NK-92 (cell line): Measurements from ENCODE around the gene TNK2.
"Not testable (repeated sequence)": the region's sequence is repeated elsewhere in the genome, so short reads cannot be mapped to it uniquely, and the experiment has no call there.

Source experiments
- DNase-seq: peaks from one replicate; lab custom pipeline; 2025; ENCODE audit not compliant: unreplicated experiment; lab: John Stamatoyannopoulos, UW

The TNK2 gene

DNA sequence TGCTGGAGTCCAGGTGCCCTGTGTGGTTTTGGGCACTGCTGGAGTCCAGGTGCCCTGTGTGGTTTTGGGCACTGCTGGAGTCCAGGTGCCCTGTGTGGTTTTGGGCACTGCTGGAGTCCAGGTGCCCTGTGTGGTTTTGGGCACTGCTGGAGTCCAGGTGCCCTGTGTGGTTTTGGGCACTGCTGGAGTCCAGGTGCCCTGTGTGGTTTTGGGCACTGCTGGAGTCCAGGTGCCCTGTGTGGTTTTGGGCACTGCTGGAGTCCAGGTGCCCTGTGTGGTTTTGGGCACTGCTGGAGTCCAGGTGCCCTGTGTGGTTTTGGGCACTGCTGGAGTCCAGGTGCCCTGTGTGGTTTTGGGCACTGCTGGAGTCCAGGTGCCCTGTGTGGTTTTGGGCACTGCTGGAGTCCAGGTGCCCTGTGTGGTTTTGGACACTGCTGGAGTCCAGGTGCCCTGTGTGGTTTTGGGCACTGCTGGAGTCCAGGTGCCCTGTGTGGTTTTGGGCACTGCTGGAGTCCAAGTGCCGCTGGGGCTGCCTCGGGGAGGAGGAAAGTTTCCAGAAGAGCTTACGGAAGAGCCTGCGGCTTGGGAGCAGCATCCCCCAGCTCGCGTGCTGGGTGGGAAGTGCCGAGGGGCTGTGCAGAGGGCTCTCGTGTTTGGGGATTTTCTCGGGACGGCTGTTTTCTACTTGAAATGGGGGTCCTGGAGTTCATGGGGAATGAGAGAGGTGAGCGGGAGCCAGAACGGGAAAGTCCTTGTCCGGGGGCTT lies 83.7 kb downstream of the TNK2 start:
- DNase-seq = not testable (repeated sequence)

DNA sequence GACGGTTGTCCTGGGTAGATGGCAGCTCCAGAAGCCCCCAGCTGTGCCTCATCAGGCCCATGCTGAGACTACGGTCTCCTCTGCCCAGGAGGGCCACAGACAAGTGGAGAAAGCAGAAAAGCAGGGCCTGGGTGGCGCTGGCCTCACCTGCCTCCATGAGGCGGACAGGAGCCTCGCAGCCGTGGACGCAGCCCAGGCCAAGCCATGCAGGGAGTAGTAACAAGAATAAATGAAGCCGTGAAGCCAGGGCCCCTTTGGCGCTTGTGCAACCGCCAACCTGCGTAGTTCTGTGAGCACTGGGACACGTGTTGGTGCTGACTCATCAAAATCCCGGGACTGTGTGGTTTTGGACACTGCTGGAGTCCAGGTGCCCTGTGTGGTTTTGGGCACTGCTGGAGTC lies 84.4 kb downstream of the TNK2 start:
- no peak for DNase-seq

GRCh38 chr3:195823280-195823679 lies 85.1 kb downstream of the TNK2 start:
- DNase-seq = no peak

- no peak for DNase-seq
Measured at GRCh38 chr3:195822131-195822696, 86.1 kb downstream of the TNK2 start.

GRCh38 chr3:195821403-195822130 lies 86.8 kb downstream of the TNK2 start:
- no peak for DNase-seq

- DNase-seq = no peak
Measured at GRCh38 chr3:195820901-195821300, 87.5 kb downstream of the TNK2 start.

DNA sequence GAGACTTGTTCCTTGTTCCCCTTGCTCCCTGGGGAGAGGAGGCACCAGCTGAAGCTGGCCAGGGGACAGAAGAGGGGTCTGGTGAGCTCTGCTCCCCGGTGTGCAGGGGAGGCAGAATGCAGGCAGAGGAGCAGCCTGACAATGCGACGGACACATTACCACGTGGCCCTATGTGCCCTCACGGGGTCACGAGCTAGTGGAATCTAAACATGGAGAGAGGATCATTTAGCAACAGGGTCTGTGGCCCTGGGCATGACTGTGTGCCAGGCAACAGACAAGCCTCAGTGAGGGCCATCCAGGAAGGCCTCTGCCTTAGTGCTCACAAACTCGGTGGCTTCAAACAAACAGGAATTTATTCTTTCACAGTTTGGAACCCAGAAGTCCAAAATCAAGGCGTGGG lies 88.2 kb downstream of the TNK2 start:
- DNase-seq = no peak

- DNase-seq = no peak
Measured at GRCh38 chr3:195818301-195818700, 90.0 kb downstream of the TNK2 start.

DNA sequence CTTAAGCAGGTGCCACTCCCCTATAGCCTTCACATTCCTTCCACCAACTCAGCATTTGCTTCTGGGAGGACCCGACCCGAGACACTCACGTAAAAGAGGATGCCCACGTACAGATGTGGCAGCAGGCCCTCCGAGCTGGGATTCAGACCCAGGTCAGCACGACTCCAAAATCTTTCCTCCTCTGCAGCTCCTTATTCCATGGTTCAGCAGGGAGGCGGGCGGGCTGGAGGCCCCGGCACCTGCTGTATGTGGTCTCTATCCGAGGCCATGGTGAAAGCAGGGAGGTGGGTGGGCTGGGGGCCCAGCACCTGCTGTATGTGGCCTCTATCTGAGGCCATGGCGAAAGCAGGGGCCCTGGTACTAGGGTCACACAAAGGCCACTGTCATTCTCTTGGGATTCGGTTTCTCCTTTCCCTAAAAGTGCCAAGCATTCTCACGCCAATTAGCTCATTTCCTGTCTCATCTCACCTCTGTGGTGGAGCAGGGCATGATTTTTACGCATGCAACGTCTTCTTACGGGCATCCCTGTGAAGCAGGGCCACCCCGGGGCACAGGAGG lies 90.7 kb downstream of the TNK2 start:
- no peak for DNase-seq

DNA sequence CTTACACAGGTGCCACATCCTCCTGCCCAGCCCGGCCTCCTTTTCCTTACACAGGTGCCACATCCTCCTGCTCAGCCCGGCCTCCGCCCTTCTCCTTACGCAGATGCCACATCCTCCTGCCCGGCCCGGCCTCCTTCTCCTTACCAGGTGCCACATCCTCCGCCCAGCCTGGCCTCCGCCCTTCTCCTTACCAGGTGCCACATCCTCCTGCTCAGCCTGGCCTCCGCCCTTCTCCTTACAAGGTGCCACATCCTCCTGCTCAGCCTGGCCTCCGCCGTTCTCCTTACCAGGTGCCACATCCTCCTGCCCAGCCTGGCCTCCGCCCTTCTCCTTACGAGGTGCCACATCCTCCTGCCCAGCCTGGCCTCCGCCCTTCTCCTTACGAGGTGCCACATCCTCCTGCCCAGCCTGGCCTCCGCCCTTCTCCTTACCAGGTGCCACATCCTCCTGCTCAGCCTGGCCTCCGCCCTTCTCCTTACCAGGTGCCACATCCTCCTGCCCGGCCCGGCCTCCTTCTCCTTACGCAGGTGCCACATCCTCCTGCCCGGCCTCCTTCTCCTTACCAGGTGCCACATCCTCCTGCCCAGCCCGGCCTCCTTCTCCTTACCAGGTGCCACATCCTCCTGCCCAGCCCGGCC lies 92.0 kb downstream of the TNK2 start:
- not testable (repeated sequence) for DNase-seq

GRCh38 chr3:195815169-195815771 lies 93.1 kb downstream of the TNK2 start:
- DNase-seq = no peak

- DNase-seq = no peak
Measured at GRCh38 chr3:195813916-195814640, 94.3 kb downstream of the TNK2 start.
